ENCODE measurements around the gene MYCN.

The MYCN gene

GRCh38 chr2:15991231-15991630 is 50.9 kb downstream of the MYCN start:
- in situ Hi-C loops (cut with HindIII; ENCODE audit: low sequenced_read_pairs), result no loop called here
- DNase-seq (ENCODE audit: low read depth, low spot score), result no peak
- H3K4me3 ChIP-seq (ENCODE audit: low read depth, low read length), result no peak overlapping the region
- TF ChIP-seq, protein P1, sequence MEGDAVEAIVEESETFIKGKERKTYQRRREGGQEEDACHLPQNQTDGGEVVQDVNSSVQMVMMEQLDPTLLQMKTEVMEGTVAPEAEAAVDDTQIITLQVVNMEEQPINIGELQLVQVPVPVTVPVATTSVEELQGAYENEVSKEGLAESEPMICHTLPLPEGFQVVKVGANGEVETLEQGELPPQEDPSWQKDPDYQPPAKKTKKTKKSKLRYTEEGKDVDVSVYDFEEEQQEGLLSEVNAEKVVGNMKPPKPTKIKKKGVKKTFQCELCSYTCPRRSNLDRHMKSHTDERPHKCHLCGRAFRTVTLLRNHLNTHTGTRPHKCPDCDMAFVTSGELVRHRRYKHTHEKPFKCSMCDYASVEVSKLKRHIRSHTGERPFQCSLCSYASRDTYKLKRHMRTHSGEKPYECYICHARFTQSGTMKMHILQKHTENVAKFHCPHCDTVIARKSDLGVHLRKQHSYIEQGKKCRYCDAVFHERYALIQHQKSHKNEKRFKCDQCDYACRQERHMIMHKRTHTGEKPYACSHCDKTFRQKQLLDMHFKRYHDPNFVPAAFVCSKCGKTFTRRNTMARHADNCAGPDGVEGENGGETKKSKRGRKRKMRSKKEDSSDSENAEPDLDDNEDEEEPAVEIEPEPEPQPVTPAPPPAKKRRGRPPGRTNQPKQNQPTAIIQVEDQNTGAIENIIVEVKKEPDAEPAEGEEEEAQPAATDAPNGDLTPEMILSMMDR (IDR thresholded peaks at IDR 0.05; ENCODE audit: low read depth, low read length), result no peak

GRCh38 chr2:15992457-15993231 is 52.3 kb downstream of the MYCN start:
- DNase-seq (ENCODE audit: low read depth, low spot score), result no peak
- in situ Hi-C loops (cut with HindIII; ENCODE audit: low sequenced_read_pairs), result no loop called here
- H3K4me3 ChIP-seq (ENCODE audit: low read depth, low read length), result no peak overlapping the region
- TF ChIP-seq, protein P1 (IDR thresholded peaks at IDR 0.05; ENCODE audit: low read depth, low read length), result no peak

GRCh38 chr2:15993232-15993610 is 52.9 kb downstream of the MYCN start:
- TF ChIP-seq, protein P1 (IDR thresholded peaks at IDR 0.05; ENCODE audit: low read depth, low read length), result no peak
- H3K4me3 ChIP-seq (ENCODE audit: low read depth, low read length), result no peak overlapping the region
- no peak for DNase-seq (ENCODE audit: low read depth, low spot score)
- in situ Hi-C loops (cut with HindIII; ENCODE audit: low sequenced_read_pairs), result no loop called here

DNA sequence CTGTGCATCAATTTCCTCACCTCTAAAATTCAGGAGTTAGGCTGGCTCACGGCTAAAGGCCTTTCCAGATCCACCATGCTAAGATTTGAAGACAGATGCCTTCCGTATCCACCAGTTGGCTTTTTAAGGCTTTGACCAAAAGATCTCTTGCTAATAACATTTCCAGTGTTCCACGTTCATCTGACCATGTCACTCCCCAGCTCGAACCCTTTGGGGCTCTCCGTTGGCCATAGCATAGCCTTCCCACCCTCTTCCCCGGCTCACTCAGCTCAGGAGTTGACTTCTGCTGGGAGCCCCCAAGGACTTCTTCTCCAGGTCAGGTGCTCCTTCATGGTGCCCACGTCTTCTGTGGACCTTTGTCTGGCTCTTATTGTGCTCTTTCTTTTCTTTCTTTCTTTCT is 53.3 kb downstream of the MYCN start:
- TF ChIP-seq, protein P1 (IDR thresholded peaks at IDR 0.05; ENCODE audit: low read depth, low read length), result no peak
- H3K4me3 ChIP-seq (ENCODE audit: low read depth, low read length), result no peak overlapping the region
- no peak for DNase-seq (ENCODE audit: low read depth, low spot score)
- in situ Hi-C loops (cut with HindIII; ENCODE audit: low sequenced_read_pairs), result no loop called here

DNA sequence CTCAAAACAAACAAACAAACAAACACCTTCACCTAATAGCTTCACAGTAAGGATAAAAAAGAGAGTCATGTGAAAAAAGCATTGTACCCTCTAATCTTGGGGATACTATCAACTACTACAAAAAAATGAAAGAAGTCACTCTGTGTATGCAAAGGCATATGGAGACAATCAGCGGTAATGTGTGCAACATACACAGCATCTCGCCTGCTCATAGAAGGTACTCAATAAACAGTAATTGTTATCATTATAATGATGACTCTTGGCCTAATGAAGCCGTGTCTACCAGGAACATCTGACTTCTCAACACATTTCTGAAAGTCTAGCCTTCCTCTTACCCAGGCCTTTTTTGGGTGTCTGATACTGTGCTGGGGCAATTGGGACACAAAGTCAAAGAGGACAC is 55.3 kb downstream of the MYCN start:
- in situ Hi-C loops (cut with HindIII; ENCODE audit: low sequenced_read_pairs), result no loop called here
- H3K4me3 ChIP-seq (ENCODE audit: low read depth, low read length), result no peak overlapping the region
- TF ChIP-seq, protein P1 (IDR thresholded peaks at IDR 0.05; ENCODE audit: low read depth, low read length), result no peak
- no peak for DNase-seq (ENCODE audit: low read depth, low spot score)
